ENCODE measurements around the gene FBF1.
A peak's percentile ranks its signal among the peaks of the same experiment; 100 is the strongest.

FBF1 gene, protein sequence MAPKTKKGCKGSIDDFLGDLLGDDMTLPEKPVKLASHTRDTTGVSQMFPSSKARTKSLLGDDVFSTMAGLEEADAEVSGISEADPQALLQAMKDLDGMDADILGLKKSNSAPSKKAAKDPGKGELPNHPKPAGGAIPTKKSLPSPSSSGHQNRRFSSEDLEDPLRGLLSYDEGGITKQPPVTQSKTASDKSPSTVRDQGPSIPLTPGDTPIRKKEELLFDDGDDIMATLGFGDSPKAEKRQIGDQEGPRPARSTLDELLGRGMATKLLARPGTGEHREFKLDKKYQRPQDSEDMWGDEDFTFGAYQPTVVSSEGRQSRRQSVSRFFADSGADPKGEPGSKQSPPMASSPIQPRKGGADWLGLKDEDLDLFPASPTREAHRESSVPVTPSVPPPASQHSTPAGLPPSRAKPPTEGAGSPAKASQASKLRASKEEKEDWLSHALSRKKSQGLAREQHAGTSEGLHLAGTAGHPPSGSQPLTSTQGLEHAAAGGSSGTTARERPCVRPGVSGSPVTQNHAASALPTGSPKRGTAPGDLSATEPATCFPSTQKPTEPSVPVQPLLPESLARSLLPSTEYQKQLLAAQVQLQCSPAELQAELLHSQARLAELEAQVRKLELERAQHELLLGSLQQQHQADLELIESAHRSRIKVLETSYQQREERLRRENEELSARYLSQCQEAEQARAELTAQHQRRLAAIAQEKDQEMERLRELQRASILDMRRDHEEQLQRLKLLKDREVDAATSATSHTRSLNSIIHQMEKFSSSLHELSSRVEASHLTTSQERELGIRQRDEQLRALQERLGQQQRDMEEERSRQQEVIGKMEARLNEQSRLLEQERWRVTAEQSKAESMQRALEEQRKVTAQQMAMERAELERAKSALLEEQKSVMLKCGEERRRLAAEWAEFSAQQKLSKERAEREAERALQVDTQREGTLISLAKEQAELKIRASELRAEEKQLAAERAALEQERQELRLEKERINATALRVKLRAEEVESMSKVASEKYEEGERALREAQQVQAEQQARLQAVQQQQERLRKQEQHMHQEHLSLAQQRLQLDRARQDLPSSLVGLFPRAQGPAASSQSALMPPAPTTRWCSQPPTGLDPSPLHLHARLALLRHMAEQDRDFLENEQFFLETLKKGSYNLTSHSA

DNA sequence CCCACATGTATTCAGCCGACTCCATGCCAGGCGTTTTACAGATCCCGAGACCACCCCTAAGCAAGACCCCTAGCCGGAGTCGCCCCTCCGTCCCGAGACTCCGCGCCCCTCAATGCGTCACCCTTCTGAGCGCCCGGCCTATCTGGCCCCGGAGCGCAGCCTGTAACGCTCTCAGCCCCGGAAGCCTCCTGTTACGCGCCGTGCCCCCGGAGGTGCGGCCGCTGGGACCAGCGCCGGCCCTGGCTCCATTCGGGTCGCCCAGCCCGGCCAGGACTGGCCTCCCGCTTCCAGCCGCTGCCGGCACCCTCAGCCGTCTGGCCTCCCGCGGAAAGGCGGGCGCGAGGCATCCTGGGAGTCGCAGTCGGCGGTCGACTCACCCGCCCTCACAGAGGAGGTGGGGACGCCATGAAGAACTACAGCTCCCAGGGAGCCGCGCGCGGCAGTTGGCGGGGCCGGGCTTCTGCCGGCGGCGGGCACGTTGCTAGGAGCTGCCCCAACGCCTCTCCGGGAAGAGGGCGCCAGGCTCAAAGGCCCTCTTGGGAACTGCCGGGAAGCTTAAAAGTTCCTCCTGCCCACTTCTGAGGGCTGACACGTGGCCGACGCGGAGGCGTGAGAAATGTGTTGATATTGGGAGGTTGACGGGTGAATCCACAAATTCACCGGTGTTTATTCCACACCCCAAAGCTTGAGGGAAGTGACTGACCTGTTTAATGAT lies at the start of gene FBF1:
TSS of gene FBF1 (minus strand) at position 316 of the 715 bp plus-strand sequence. CDS start 2,893 bp downstream, outside the sequence.
- H3K4me3 ChIP-seq: peak within 1 kb of the TSS; percentile 61
- DNase-seq (ENCODE audit: low spot score in 2 of 2): peak; percentile 95 to 97
- H3K27me3 ChIP-seq (ENCODE audit: low read depth): no peaks in the 10 kb centered on the region
- H3K36me3 ChIP-seq (replicated peaks): peaks cover 9% of the 10 kb centered on the region
- peaks cover 3% of the 10 kb centered on the region for H3K4me1 ChIP-seq
- H3K9me3 ChIP-seq: no peaks in the 10 kb centered on the region
- in situ Hi-C loops (cut with MboI; ENCODE audit: low sequenced_read_pairs): no loop called here

- in situ Hi-C loops (cut with MboI; ENCODE audit: low sequenced_read_pairs): no loop called here
- H3K4me1 ChIP-seq: peaks cover 28% of the 10 kb centered on the region
- no peaks in the 10 kb centered on the region for H3K9me3 ChIP-seq
- H3K4me3 ChIP-seq: no peak overlapping the region
- DNase-seq (ENCODE audit: low spot score in 2 of 2): no peak
- H3K36me3 ChIP-seq (replicated peaks): no peaks in the 10 kb centered on the region
- no peaks in the 10 kb centered on the region for H3K27me3 ChIP-seq (ENCODE audit: low read depth)
Measured at GRCh38 chr17:75987041-75987440, 46.2 kb upstream of the FBF1 start.

- H3K4me3 ChIP-seq: no peak overlapping the region
- DNase-seq (ENCODE audit: low spot score in 2 of 2): no peak
- H3K36me3 ChIP-seq (replicated peaks): no peaks in the 10 kb centered on the region
- H3K9me3 ChIP-seq: no peaks in the 10 kb centered on the region
- in situ Hi-C loops (cut with MboI; ENCODE audit: low sequenced_read_pairs): no loop called here
- peaks cover 37% of the 10 kb centered on the region for H3K4me1 ChIP-seq
- no peaks in the 10 kb centered on the region for H3K27me3 ChIP-seq (ENCODE audit: low read depth)
Measured at GRCh38 chr17:75985986-75986385, 45.1 kb upstream of the FBF1 start.

DNA sequence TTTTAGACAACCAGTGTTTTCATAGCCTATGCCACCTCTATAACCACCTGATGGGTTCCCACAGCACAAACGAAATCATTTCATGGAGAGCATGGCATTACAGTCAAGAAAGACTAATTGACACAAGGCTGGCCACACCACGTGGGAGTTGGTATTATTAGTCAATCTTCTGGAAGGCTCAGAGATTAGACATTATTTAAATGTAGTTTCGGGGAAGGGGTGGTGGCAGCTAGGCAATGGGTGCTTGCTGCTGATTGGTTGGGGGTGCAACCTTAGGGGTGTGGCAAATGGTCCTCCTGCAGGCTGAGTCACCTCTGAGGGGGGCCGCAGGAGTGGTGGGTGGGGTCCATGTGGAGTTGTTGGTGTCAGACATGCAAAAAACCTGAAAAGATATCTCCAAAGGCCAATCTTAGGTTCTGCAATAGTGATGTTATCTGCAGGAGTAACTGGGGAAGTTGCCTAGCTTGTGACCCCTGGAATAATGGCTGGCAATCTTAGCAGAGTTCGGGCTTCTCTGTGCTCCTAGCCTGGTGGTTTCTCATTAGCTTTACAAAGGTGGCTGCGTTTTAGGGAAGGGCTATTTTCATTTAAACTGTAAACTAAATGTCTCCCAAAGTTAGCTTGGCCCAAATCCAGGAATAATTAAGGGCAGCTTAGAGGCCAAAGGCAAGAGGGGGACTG lies 42.8 kb upstream of the FBF1 start:
- Histone ChIP-seq H3K27me3 (ENCODE audit: low read depth) (no peaks in the 10 kb centered on the region), H3K9me3 (no peaks in the 10 kb centered on the region), H3K4me1 (peaks cover 49% of the 10 kb centered on the region), H3K36me3 (replicated peaks) (no peaks in the 10 kb centered on the region), H3K4me3 (no peak overlapping the region)
- peak; percentile 92 to 93 for DNase-seq (ENCODE audit: low spot score in 2 of 2)
- in situ Hi-C loops (cut with MboI; ENCODE audit: low sequenced_read_pairs): no loop called here

DNA sequence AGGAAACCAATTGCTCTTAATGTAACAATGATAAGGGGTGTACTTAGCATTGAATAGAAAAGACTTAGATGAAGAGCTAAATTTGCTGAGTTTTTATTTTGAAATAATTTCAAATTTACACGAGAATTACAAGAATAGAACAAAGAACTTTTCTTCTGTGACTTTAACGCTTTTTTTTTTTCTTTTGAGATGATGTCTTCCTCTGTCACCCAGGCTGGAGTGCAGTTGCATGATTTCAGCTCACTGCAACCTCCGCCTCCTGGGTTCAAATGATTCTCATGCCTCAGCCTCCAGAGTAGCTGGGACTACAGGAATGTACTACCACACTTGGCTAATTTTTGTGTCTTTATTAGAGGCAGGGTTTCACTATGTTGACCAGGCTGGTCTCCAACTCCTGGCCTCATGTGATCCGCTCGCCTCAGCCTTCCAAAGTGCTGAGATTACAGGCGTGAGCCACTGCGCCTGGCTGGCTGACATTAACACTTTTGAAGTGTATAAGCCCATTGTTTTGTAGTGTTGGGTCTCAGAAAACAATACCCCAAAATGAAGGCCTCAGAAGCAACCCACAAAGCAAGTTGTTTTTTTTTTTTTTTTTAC lies 40.3 kb upstream of the FBF1 start:
- Histone ChIP-seq H3K27me3 (ENCODE audit: low read depth) (no peaks in the 10 kb centered on the region), H3K9me3 (no peaks in the 10 kb centered on the region), H3K4me3 (no peak overlapping the region), H3K4me1 (peaks cover 62% of the 10 kb centered on the region), H3K36me3 (replicated peaks) (0 out of 2 replicates have a peak, but pooled peaks cover 4% of the 10 kb centered on the region)
- DNase-seq (ENCODE audit: low spot score in 2 of 2): no peak
- in situ Hi-C loops (cut with MboI; ENCODE audit: low sequenced_read_pairs): no loop called here

DNA sequence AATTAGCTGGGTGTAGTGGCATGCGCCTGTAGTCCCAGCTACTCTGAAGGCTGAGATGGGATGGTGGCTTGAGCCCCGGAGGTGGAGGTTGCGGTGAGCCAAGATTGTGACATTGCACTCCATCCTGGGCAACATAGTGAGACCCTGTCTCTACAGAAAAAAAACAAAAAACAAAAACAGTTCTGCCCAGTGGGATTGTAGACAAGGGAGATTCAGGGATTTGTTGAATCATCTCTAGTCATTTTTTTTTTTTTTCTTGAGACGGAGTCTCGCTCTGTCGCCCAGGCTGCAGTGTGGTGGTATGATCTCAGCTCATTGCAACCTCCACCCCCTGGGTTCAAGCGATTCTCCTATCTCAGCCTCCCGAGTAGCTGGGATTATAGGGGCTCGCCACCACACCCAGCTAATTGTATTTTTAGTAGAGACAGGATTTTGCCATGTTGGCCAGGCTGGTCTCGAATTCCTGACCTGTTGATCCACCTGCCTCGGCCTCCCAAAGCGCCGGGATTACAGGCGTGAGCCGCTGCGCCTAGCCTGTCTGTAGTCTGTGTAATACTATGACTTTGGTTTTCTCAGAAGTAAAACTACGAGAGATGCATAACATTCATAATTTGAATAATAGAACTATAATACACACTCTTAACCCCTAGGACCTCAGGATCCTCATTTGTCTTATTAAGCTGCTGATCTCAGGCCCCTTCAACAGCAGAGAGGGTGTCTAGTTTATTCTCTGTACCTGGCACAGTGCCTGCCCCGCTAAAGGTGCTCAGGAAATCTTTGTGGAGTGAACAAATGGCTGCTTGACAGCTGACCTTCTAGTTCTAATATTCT lies 39.6 kb upstream of the FBF1 start:
- Histone ChIP-seq H3K36me3 (replicated peaks) (0 out of 2 replicates have a peak, but pooled peaks cover 4% of the 10 kb centered on the region), H3K9me3 (no peaks in the 10 kb centered on the region), H3K4me1 (peaks cover 68% of the 10 kb centered on the region), H3K27me3 (ENCODE audit: low read depth) (no peaks in the 10 kb centered on the region), H3K4me3 (peak overlapping the region; percentile 73)
- peak in 1 of 2 experiments; percentile 52 for DNase-seq (ENCODE audit: low spot score in 2 of 2)
- in situ Hi-C loops (cut with MboI; ENCODE audit: low sequenced_read_pairs): no loop called here

DNA sequence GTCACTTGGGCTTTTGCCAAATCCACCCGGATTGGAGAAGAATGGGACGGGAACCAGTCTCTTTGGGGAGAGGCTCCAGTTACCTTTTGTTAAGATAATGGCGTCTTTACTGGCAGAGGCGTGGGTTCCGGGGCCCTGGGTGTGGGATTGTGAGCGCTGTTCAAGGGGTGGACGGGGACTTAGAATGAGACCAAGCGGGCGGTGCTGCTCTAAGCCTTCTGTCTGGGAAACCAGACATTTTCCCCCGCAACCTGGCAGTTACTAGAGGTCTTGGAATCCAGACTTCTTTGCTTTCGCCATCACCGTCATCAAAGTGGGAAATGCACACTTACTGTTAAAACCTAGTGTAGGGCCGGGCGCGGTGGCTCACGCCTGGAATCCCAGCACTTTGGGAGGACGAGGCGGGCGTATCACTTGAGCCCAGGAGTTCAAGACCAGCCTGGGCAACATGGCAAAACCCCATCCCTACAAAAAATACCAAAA lies 38.9 kb upstream of the FBF1 start:
- Histone ChIP-seq H3K4me1 (peaks cover 66% of the 10 kb centered on the region), H3K36me3 (replicated peaks) (0 out of 2 replicates have a peak, but pooled peaks cover 4% of the 10 kb centered on the region), H3K4me3 (peak overlapping the region; percentile 73), H3K27me3 (ENCODE audit: low read depth) (no peaks in the 10 kb centered on the region), H3K9me3 (no peaks in the 10 kb centered on the region)
- DNase-seq (ENCODE audit: low spot score in 2 of 2): peak in 1 of 2 experiments; percentile 99
- in situ Hi-C loops (cut with MboI; ENCODE audit: low sequenced_read_pairs): no loop called here

GRCh38 chr17:75978938-75979704 lies 38.3 kb upstream of the FBF1 start, which contains the start of the genes ACOX1 and TEN1:
Gene ACOX1, minus strand, starts transcription at chr17:75979166. Its CDS starts 93 bp downstream, at chr17:75979073.
Gene TEN1, plus strand, starts transcription at chr17:75979240. Its CDS starts 6,953 bp downstream, at chr17:75986193.
- H3K9me3 ChIP-seq: no peaks in the 10 kb centered on the region
- peaks cover 60% of the 10 kb centered on the region for H3K4me1 ChIP-seq
- DNase-seq (ENCODE audit: low spot score in 2 of 2): peak; percentile 83 to 100
- in situ Hi-C loops (cut with MboI; ENCODE audit: low sequenced_read_pairs): no loop called here
- H3K4me3 ChIP-seq: peak within 1 kb of the TSS; percentile 73
- H3K27me3 ChIP-seq (ENCODE audit: low read depth): no peaks in the 10 kb centered on the region
- 0 out of 2 replicates have a peak, but pooled peaks cover 4% of the 10 kb centered on the region for H3K36me3 ChIP-seq (replicated peaks)

DNA sequence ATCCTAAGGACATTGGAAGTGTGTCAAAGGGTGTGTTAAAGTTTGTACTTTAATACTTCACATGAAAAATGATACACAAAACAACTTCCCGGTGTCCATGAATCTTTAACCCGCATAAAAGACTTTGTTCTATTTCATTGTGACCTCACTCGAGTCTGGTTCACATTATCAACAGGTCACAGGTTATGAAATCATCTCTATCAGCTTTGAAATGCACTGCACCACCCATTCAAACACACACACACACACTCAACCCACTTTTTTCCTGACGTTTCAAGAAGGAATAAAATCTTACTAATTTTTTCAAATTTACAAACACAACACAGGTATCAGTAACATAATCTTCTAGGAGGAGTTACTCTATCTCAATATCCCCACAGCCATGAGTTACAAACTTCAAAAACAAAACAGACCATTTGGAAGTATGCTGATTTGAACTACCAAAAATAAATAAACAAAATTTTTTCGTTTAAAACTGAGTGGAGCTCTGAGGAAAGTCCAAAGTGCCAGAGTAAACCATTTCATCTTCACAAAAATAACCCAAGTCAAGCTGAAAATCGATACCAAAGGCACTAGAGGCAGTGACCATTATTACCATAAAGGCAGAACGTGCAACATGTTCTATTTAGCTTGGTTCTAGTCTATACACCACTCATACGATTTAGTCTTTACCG lies 35.5 kb upstream of the FBF1 start:
- H3K27me3 ChIP-seq (ENCODE audit: low read depth): no peaks in the 10 kb centered on the region
- H3K36me3 ChIP-seq (replicated peaks): peaks cover 20% of the 10 kb centered on the region
- peaks cover 35% of the 10 kb centered on the region for H3K4me1 ChIP-seq
- DNase-seq (ENCODE audit: low spot score in 2 of 2): no peak
- peak overlapping the region; percentile 7 for H3K4me3 ChIP-seq
- in situ Hi-C loops (cut with MboI; ENCODE audit: low sequenced_read_pairs): no loop called here
- H3K9me3 ChIP-seq: no peaks in the 10 kb centered on the region

GRCh38 chr17:75975757-75976174 lies 34.9 kb upstream of the FBF1 start:
- H3K9me3 ChIP-seq: no peaks in the 10 kb centered on the region
- peaks cover 23% of the 10 kb centered on the region for H3K36me3 ChIP-seq (replicated peaks)
- H3K4me3 ChIP-seq: peak overlapping the region; percentile 7
- no peaks in the 10 kb centered on the region for H3K27me3 ChIP-seq (ENCODE audit: low read depth)
- in situ Hi-C loops (cut with MboI; ENCODE audit: low sequenced_read_pairs): no loop called here
- H3K4me1 ChIP-seq: peaks cover 29% of the 10 kb centered on the region
- no peak for DNase-seq (ENCODE audit: low spot score in 2 of 2)
